Panc1 (cell line): ENCODE measurements around the gene TBP. TPM values are rescaled to one million over a fixed set of nuclear protein-coding genes. Genes with fewer than 3 reads are reported as not detected.
"Not testable (repeated sequence)": the region's sequence is repeated elsewhere in the genome, so short reads cannot be mapped to it uniquely, and the experiment has no call there.

Experiments
- ATAC-seq: fragments of 200-7000 bp; cut with Tn5 transposase; 2 replicates; pipeline ENCODE4 v1.9.1; 2020; ENCODE audit warnings: mild to moderate bottlenecking, moderate library complexity
- BruUV-seq: library from RNA; stranded (reverse); fragments of 400-500 nt; replicated peaks from 2 replicates; lab custom pipeline; 2021; lab: Mats Ljungman, UMichigan
- CTCF ChIA-PET: fragments of 300-600 bp; sonication (Branson Sonifier 250); formaldehyde crosslinking; loops from one replicate; lab custom pipeline; 2022; ENCODE audit warnings: antibody characterized with exemption; lab: Charles Lee
- POLR2A ChIA-PET: fragments of 300-600 bp; sonication (Branson Sonifier 250); formaldehyde crosslinking; loops from one replicate; lab custom pipeline; 2022; ENCODE audit warnings: antibody characterized with exemption; lab: Charles Lee
- DNase-seq: peaks from one replicate; pipeline ENCODE4 v3.0.0-alpha.2; 2010; ENCODE audit warnings: low read depth, low spot score
- H3K27ac ChIP-seq: 2 replicates; pipeline ENCODE4 v1.5.1; 2011; ENCODE audit warnings: mild to moderate bottlenecking, low read length, inconsistent platforms
- H3K27me3 ChIP-seq: fragments of 200-500 bp; sonication (Bioruptor generic); 2 replicates; pipeline ENCODE4 v1.6.0; 2014; ENCODE audit warnings: low read length, inconsistent platforms; ENCODE audit not compliant: control insufficient read depth, insufficient read depth
- H3K36me3 ChIP-seq: fragments of 200-500 bp; sonication (Bioruptor generic); 2 replicates; pipeline ENCODE4 v1.5.1; 2014; ENCODE audit warnings: inconsistent platforms, mild to moderate bottlenecking, low read length, moderate library complexity; ENCODE audit not compliant: control insufficient read depth, insufficient read depth
- H3K4me1 ChIP-seq: 2 replicates; pipeline ENCODE4 v1.5.1; 2011; ENCODE audit warnings: inconsistent platforms, mild to moderate bottlenecking, low read length, moderate library complexity; ENCODE audit not compliant: control insufficient read depth, insufficient read depth
- H3K4me3 ChIP-seq, 2 experiments: 2 replicates each; pipeline ENCODE4 v1.5.1; 2011 to 2012; ENCODE audit warnings: low read depth in 2 of 2, low read length in 2 of 2, mild to moderate bottlenecking in 2 of 2, inconsistent platforms in 1 of 2, moderate library complexity in 1 of 2
- H3K9me3 ChIP-seq: fragments of 200-500 bp; sonication (Bioruptor generic); 2 replicates; pipeline ENCODE4 v1.5.1; 2014; ENCODE audit warnings: low read depth, mild to moderate bottlenecking, inconsistent platforms, low read length, moderate library complexity; ENCODE audit not compliant: control insufficient read depth, insufficient read depth
- CTCF ChIP-seq: fragments of 450-650 bp; IDR thresholded peaks from 2 replicates; pipeline ENCODE4 v1.5.1; 2017; ENCODE audit warnings: mild to moderate bottlenecking
- POLR2AphosphoS5 ChIP-seq: IDR thresholded peaks from 2 replicates; pipeline ENCODE4 v1.6.1; 2012; ENCODE audit warnings: mild to moderate bottlenecking, low read depth, low read length, moderate library complexity
- REST ChIP-seq, 2 experiments: IDR thresholded peaks; 2 replicates each; pipeline ENCODE4 v1.6.1; 2011 to 2012; ENCODE audit warnings: low read depth in 2 of 2, control low read depth in 1 of 2, low read length in 1 of 2, mild to moderate bottlenecking in 1 of 2, moderate library complexity in 1 of 2; ENCODE audit not compliant: insufficient read depth in 1 of 2
- SIN3A ChIP-seq: IDR thresholded peaks from 2 replicates; pipeline ENCODE4 v1.6.1; 2012; ENCODE audit warnings: low read depth, mild to moderate bottlenecking, low read length, moderate library complexity, borderline replicate concordance; ENCODE audit not compliant: insufficient read depth
- TCF7L2 ChIP-seq: IDR thresholded peaks from 2 replicates; pipeline ENCODE4 v1.6.1; 2011; ENCODE audit warnings: mild to moderate bottlenecking, low read depth, low read length, inconsistent platforms
- in situ Hi-C: cut with HindIII; loops from 2 replicates; pipeline ENCODE4 v1.10.0; 2016; ENCODE audit warnings: low sequenced_read_pairs, low pct_unique_long_range_greater_than_20kb
- intact Hi-C: fragments of 100-400 bp; cut with micrococcal nuclease; formaldehyde crosslinking; loops from one replicate; pipeline ENCODE4 v1.10.0; 2022; ENCODE audit not compliant: unreplicated experiment
- total RNA-seq: library from RNA; stranded (reverse); gene quantifications from one replicate; pipeline ENCODE4 v1.2.1, GENCODE V29; 2021; ENCODE audit not compliant: unreplicated experiment

TBP gene
- total RNA-seq, 1 experiment from 2014 or later = 26.4 TPM

- H3K4me3 ChIP-seq = no peak overlapping the region
- CTCF ChIA-PET = no interaction called here
- no peaks in the 10 kb centered on the region for H3K36me3 ChIP-seq
- POLR2A ChIA-PET = interaction anchor here (0.7 kb wide), 1 partner anchor 839 kb away, joined by 3 read pairs; no protein-coding TSS in a partner anchor
- in situ Hi-C loops = no loop called here
- no peaks in the 10 kb centered on the region for H3K4me1 ChIP-seq
- no peak for DNase-seq
- no peaks in the 10 kb centered on the region for H3K9me3 ChIP-seq
- intact Hi-C loops = no loop called here
- no peak overlapping the region for H3K27ac ChIP-seq
- H3K27me3 ChIP-seq = peaks cover 25% of the 10 kb centered on the region
- no peak for ATAC-seq
- no TSS peak for BruUV-seq
- TF ChIP-seq SIN3A = no peak
- TF ChIP-seq TCF7L2 = no peak
- no peak for TF ChIP-seq CTCF
- TF ChIP-seq REST (IDR thresholded peaks at IDR 0.05; ENCODE audit: insufficient read depth in 1 of 2, low read depth in 2 of 2, low read length in 1 of 2) = no peak
- no peak for TF ChIP-seq POLR2AphosphoS5
Measured at GRCh38 chr6:170605574-170606259, 51.5 kb downstream of the TBP start.

GRCh38 chr6:170609225-170609624 lies 55.1 kb downstream of the TBP start:
- intact Hi-C loops, H3K36me3 ChIP-seq, H3K27ac ChIP-seq, POLR2A ChIA-PET, DNase-seq, H3K4me3 ChIP-seq, H3K9me3 ChIP-seq, in situ Hi-C loops, H3K27me3 ChIP-seq, H3K4me1 ChIP-seq, BruUV-seq, CTCF ChIA-PET: not testable (repeated sequence)
- ATAC-seq = peak; percentile 68; the same call in 1 of the 2 replicates
- TF ChIP-seq CTCF = peak; percentile 22

- H3K4me3 ChIP-seq = 0 out of 4 replicates have a peak overlapping the region, but pooled peaks of 1 of the 2 experiments have one; percentile 11
- TSS peak; percentile 98 for BruUV-seq
- H3K9me3 ChIP-seq, H3K27me3 ChIP-seq, H3K36me3 ChIP-seq, in situ Hi-C loops, DNase-seq, intact Hi-C loops, H3K27ac ChIP-seq, POLR2A ChIA-PET, CTCF ChIA-PET, H3K4me1 ChIP-seq: not testable (repeated sequence)
- peak; percentile 75 for ATAC-seq
Measured at GRCh38 chr6:170612256-170612804, 58.2 kb downstream of the TBP start.

- H3K4me3 ChIP-seq, intact Hi-C loops, H3K27me3 ChIP-seq, BruUV-seq, H3K36me3 ChIP-seq, ATAC-seq, in situ Hi-C loops, H3K4me1 ChIP-seq, H3K9me3 ChIP-seq, CTCF ChIA-PET, H3K27ac ChIP-seq, POLR2A ChIA-PET, DNase-seq: not testable (repeated sequence)
Measured at GRCh38 chr6:170616020-170616554, 61.9 kb downstream of the TBP start.
